Esophagus (tissue), 2 donors: Measurements from ENCODE around the gene NPR3. TPM values are rescaled to one million over a fixed set of nuclear protein-coding genes. Genes with fewer than 3 reads are reported as not detected.
A peak's percentile ranks its signal among the peaks of the same experiment; 100 is the strongest.

ENCODE experiments used
- H3K27ac ChIP-seq, 2 donors: one replicate each; pipeline ENCODE4 v1.5.1; 2013; ENCODE audit warnings: low read depth in 2 of 2, mild to moderate bottlenecking in 2 of 2, inconsistent platforms in 1 of 2, low read length in 1 of 2, moderate library complexity in 1 of 2
- H3K27me3 ChIP-seq, 2 donors: one replicate each; pipeline ENCODE4 v1.6.1; 2013; ENCODE audit warnings: low read length in 2 of 2, control low read depth in 1 of 2, mild to moderate bottlenecking in 1 of 2; ENCODE audit not compliant: insufficient read depth in 2 of 2, control insufficient read depth in 1 of 2
- H3K36me3 ChIP-seq, 2 donors: one replicate each; pipeline ENCODE4 v1.6.1; 2013; ENCODE audit warnings: low read length in 1 of 2; ENCODE audit not compliant: control insufficient read depth in 2 of 2, insufficient read depth in 2 of 2
- H3K4me1 ChIP-seq, 2 donors: one replicate each; pipeline ENCODE4 v1.6.1; 2013; ENCODE audit warnings: low read length in 1 of 2; ENCODE audit not compliant: control insufficient read depth in 2 of 2, insufficient read depth in 2 of 2
- H3K4me3 ChIP-seq, 2 donors: one replicate each; pipeline ENCODE4 v1.5.1; 2013; ENCODE audit warnings: low read length in 2 of 2, mild to moderate bottlenecking in 2 of 2, low read depth in 1 of 2, moderate library complexity in 1 of 2
- H3K9me3 ChIP-seq, 2 donors: one replicate each; pipeline ENCODE4 v1.6.1; 2013; ENCODE audit warnings: mild to moderate bottlenecking in 2 of 2, low read depth in 1 of 2, low read length in 1 of 2, moderate library complexity in 1 of 2; ENCODE audit not compliant: control insufficient read depth in 2 of 2, insufficient read depth in 1 of 2
- WGBS, 2 donors: extraction: QIAGEN DNeasy Blood & Tissue Kit; methylation state at CpG; one replicate each; pipeline ENCODE4 v1.1.7; 2013; 5-methylcytosine and 5-hydroxymethylcytosine counted together
- polyA plus RNA-seq, 2 donors: library from polyadenylated mRNA; stranded (reverse); fragments of 200-250 nt; gene quantifications; one replicate each; pipeline ENCODE4 v1.2.3, GENCODE V29; 2013
- donor health status: healthy with polysubstance abuse.
- donor health status: Bipolar disorder and iron deficiency.

Gene NPR3
- polyA plus RNA-seq, 2 donors, result 2.8 to 5.7 TPM

GRCh38 chr5:32753051-32753450, 41.9 kb downstream of the NPR3 start:
- WGBS, 2 donors, result 69 to 78% methylated on average over 2 of the region's 2 CpGs
- Histone ChIP-seq H3K4me1 (no peaks in the 10 kb centered on the region), H3K27ac (no peak overlapping the region), H3K9me3 (no peaks in the 10 kb centered on the region), H3K27me3 (no peaks in the 10 kb centered on the region), H3K4me3 (no peak overlapping the region), H3K36me3 (no peaks in the 10 kb centered on the region)

GRCh38 chr5:32753765-32754164, 42.6 kb downstream of the NPR3 start:
- no peak overlapping the region for H3K27ac ChIP-seq
- no peaks in the 10 kb centered on the region for H3K27me3 ChIP-seq
- H3K9me3 ChIP-seq, result no peaks in the 10 kb centered on the region
- no peaks in the 10 kb centered on the region for H3K4me1 ChIP-seq
- no peaks in the 10 kb centered on the region for H3K36me3 ChIP-seq
- H3K4me3 ChIP-seq, result no peak overlapping the region

GRCh38 chr5:32754284-32754683, 43.2 kb downstream of the NPR3 start:
- Histone ChIP-seq H3K4me3 (no peak overlapping the region), H3K4me1 (no peaks in the 10 kb centered on the region), H3K27ac (no peak overlapping the region), H3K36me3 (no peaks in the 10 kb centered on the region), H3K27me3 (no peaks in the 10 kb centered on the region), H3K9me3 (no peaks in the 10 kb centered on the region)
- whole genome bisulfite sequencing, 2 donors, result 53 to 56% methylated on average over 1 of the region's 1 CpG

- Histone ChIP-seq H3K27me3 (no peaks in the 10 kb centered on the region), H3K4me1 (no peaks in the 10 kb centered on the region), H3K4me3 (peak overlapping the region in 1 of 2 donors; percentile 31), H3K36me3 (no peaks in the 10 kb centered on the region), H3K9me3 (no peaks in the 10 kb centered on the region), H3K27ac (no peak overlapping the region)
- WGBS, 2 donors, result 34 to 43% methylated on average over 4 of the region's 4 CpGs
Observed at GRCh38 chr5:32760091-32760509, 49.0 kb downstream of the NPR3 start.

GRCh38 chr5:32765266-32765665, 54.1 kb downstream of the NPR3 start:
- Histone ChIP-seq H3K36me3 (no peaks in the 10 kb centered on the region), H3K27ac (no peak overlapping the region), H3K27me3 (no peaks in the 10 kb centered on the region), H3K9me3 (no peaks in the 10 kb centered on the region), H3K4me3 (no peak overlapping the region), H3K4me1 (peaks cover 0 to 2% of the 10 kb centered on the region in 2 donors)
- 88 to 89% methylated on average over 4 of the region's 4 CpGs for WGBS, 2 donors

- Histone ChIP-seq H3K36me3 (no peaks in the 10 kb centered on the region), H3K9me3 (no peaks in the 10 kb centered on the region), H3K4me1 (peaks cover 0 to 2% of the 10 kb centered on the region in 2 donors), H3K4me3 (no peak overlapping the region), H3K27me3 (no peaks in the 10 kb centered on the region), H3K27ac (no peak overlapping the region)
- WGBS, 2 donors, result 67 to 80% methylated on average over 8 of the region's 8 CpGs
Observed at GRCh38 chr5:32767948-32768467, 56.9 kb downstream of the NPR3 start.

- H3K27me3 ChIP-seq, result no peaks in the 10 kb centered on the region
- 66 to 79% methylated on average over 8 of the region's 8 CpGs for WGBS, 2 donors
- H3K27ac ChIP-seq, result no peak overlapping the region
- no peak overlapping the region for H3K4me3 ChIP-seq
- H3K9me3 ChIP-seq, result no peaks in the 10 kb centered on the region
- peaks cover 0 to 2% of the 10 kb centered on the region in 2 donors for H3K4me1 ChIP-seq
- H3K36me3 ChIP-seq, result no peaks in the 10 kb centered on the region
Observed at GRCh38 chr5:32769711-32770110, 58.6 kb downstream of the NPR3 start.

GRCh38 chr5:32770444-32770843, 59.3 kb downstream of the NPR3 start:
- WGBS, 2 donors, result 75 to 90% methylated on average over 5 of the region's 5 CpGs

GRCh38 chr5:32771037-32771436, 59.9 kb downstream of the NPR3 start:
- Histone ChIP-seq H3K27me3 (no peaks in the 10 kb centered on the region), H3K36me3 (no peaks in the 10 kb centered on the region), H3K4me3 (no peak overlapping the region), H3K4me1 (peaks cover 0 to 2% of the 10 kb centered on the region in 2 donors), H3K27ac (no peak overlapping the region), H3K9me3 (no peaks in the 10 kb centered on the region)
- WGBS, 2 donors, result 86 to 87% methylated on average over 9 of the region's 9 CpGs

More at GRCh38 chr5:32770444-32770843, 59.3 kb downstream of the NPR3 start:
- H3K4me3 ChIP-seq, result no peak overlapping the region
- H3K4me1 ChIP-seq, result peaks cover 0 to 2% of the 10 kb centered on the region in 2 donors
- no peaks in the 10 kb centered on the region for H3K36me3 ChIP-seq
- no peaks in the 10 kb centered on the region for H3K9me3 ChIP-seq
- H3K27me3 ChIP-seq, result no peaks in the 10 kb centered on the region
- no peak overlapping the region for H3K27ac ChIP-seq

GRCh38 chr5:32773944-32774343, 62.8 kb downstream of the NPR3 start:
- Histone ChIP-seq H3K36me3 (no peaks in the 10 kb centered on the region), H3K4me3 (no peak overlapping the region), H3K27ac (no peak overlapping the region), H3K9me3 (no peaks in the 10 kb centered on the region), H3K27me3 (no peaks in the 10 kb centered on the region), H3K4me1 (no peaks in the 10 kb centered on the region)
- 68 to 95% methylated on average over 1 of the region's 1 CpG for WGBS, 2 donors
